Endothelial cell of umbilical vein (primary cell): Measurements from ENCODE around the gene MECR. TPM values are rescaled to one million over a fixed set of nuclear protein-coding genes. Genes with fewer than 3 reads are reported as not detected.

Experiments used
- BruUV-seq: library from RNA; stranded (reverse); fragments of 400-500 nt; replicated peaks from 2 replicates; lab custom pipeline; 2021; lab: Mats Ljungman, UMichigan
- CTCF ChIA-PET: fragments of 300-600, 350-600 bp; sonication (Branson Sonifier 250); formaldehyde crosslinking; loops from one replicate; lab custom pipeline; 2021; ENCODE audit warnings: antibody characterized with exemption, inconsistent platforms; lab: Charles Lee
- POLR2A ChIA-PET: fragments of 300-600, 350-600 bp; sonication (Branson Sonifier 250); formaldehyde crosslinking; loops from one replicate; lab custom pipeline; 2021; ENCODE audit warnings: antibody characterized with exemption, inconsistent platforms; lab: Charles Lee
- DNase-seq: peaks from one replicate; pipeline ENCODE4 v3.0.0-alpha.2; 2011; ENCODE audit warnings: low read depth, low spot score
- FAIRE-seq: peaks from 2 replicates; lab custom pipeline; 2011; peaks lifted over from hg19 to GRCh38; lab: Jason Lieb, UNC
- H2AFZ ChIP-seq: 2 replicates; pipeline ENCODE4 v1.6.0; 2012; ENCODE audit warnings: low read depth, low read length, control low read depth, inconsistent platforms
- H3K27ac ChIP-seq: 2 replicates; pipeline ENCODE4 v1.5.1; 2011; ENCODE audit warnings: low read depth, mild to moderate bottlenecking, control low read depth, low read length, moderate library complexity; ENCODE audit not compliant: insufficient read depth
- H3K27me3 ChIP-seq, 2 experiments: 2 replicates each; pipeline versions ENCODE4 v1.6.0 to v1.6.1; 2011; ENCODE audit warnings: low read length in 2 of 2, mixed read lengths in 1 of 2; ENCODE audit not compliant: control insufficient read depth in 2 of 2, insufficient read depth in 2 of 2
- H3K36me3 ChIP-seq, 2 experiments: 2 replicates in 1 of 2; 3 replicates in 1 of 2; pipeline ENCODE4 v1.5.1; 2011; ENCODE audit warnings: low read length in 2 of 2, mild to moderate bottlenecking in 1 of 2, moderate library complexity in 1 of 2; ENCODE audit not compliant: control insufficient read depth in 2 of 2, insufficient read depth in 2 of 2; ENCODE audit errors: extremely low read depth in 1 of 2
- H3K4me1 ChIP-seq: 3 replicates; pipeline ENCODE4 v1.5.1; 2011; ENCODE audit warnings: mild to moderate bottlenecking, low read length; ENCODE audit not compliant: control insufficient read depth, insufficient read depth; ENCODE audit errors: extremely low read depth
- H3K4me2 ChIP-seq: 2 replicates; pipeline ENCODE4 v1.6.1; 2011; ENCODE audit warnings: low read length, control low read depth, mixed read lengths; ENCODE audit not compliant: insufficient read depth
- H3K4me3 ChIP-seq, 3 experiments: fragments of 200-600 bp in 1 of 3; sonication (generic), shearing (Covaris generic) in 1 of 3; replicated peaks in 1 of 3; 2 replicates each; pipeline ENCODE4 v1.5.1; 2011 to 2016; ENCODE audit warnings: control low read depth in 3 of 3, low read length in 3 of 3, mild to moderate bottlenecking in 2 of 3, inconsistent platforms in 1 of 3, low read depth in 1 of 3, moderate library complexity in 1 of 3; ENCODE audit not compliant: insufficient read depth in 1 of 3
- H3K79me2 ChIP-seq: 2 replicates; pipeline ENCODE4 v1.6.0; 2012; ENCODE audit warnings: low read length, inconsistent platforms; ENCODE audit not compliant: control insufficient read depth, insufficient read depth
- H3K9ac ChIP-seq: replicated peaks from 2 replicates; pipeline ENCODE3; 2011; ENCODE audit warnings: low read length, control low read depth; ENCODE audit not compliant: insufficient read depth; ENCODE audit errors: extremely low read depth
- H3K9me1 ChIP-seq: replicated peaks from 3 replicates; pipeline ENCODE4 v1.6.0; 2011; ENCODE audit warnings: mild to moderate bottlenecking, low read length; ENCODE audit not compliant: control insufficient read depth, insufficient read depth; ENCODE audit errors: extremely low read depth
- H3K9me3 ChIP-seq: replicated peaks from 2 replicates; pipeline ENCODE4 v1.5.1; 2012; ENCODE audit warnings: low read length, inconsistent platforms; ENCODE audit not compliant: control insufficient read depth, insufficient read depth
- H4K20me1 ChIP-seq: replicated peaks from 2 replicates; pipeline ENCODE3; 2011; ENCODE audit warnings: mild to moderate bottlenecking, low read length; ENCODE audit not compliant: control insufficient read depth, insufficient read depth; ENCODE audit errors: extremely low read depth
- CTCF ChIP-seq, 2 donors: IDR thresholded peaks; 1 replicate in 1 of 2; 2 replicates in 1 of 2; pipeline ENCODE4 v1.5.1; 2011; ENCODE audit warnings: low read length in 2 of 2, mild to moderate bottlenecking in 2 of 2, moderate library complexity in 2 of 2, control low read depth in 1 of 2, inconsistent platforms in 1 of 2, low read depth in 1 of 2; ENCODE audit not compliant: insufficient read depth in 1 of 2; ENCODE audit errors: extremely low read depth in 1 of 2
- EZH2 ChIP-seq: IDR thresholded peaks from 2 replicates; pipeline ENCODE4 v1.6.1; 2012; ENCODE audit warnings: borderline replicate concordance, low read depth, mild to moderate bottlenecking, moderate library complexity, low read length, inconsistent platforms; ENCODE audit not compliant: severe bottlenecking
- FOS ChIP-seq: IDR thresholded peaks from 2 replicates; pipeline ENCODE4 v1.6.1; 2011; ENCODE audit warnings: mild to moderate bottlenecking, low read length, moderate library complexity, borderline replicate concordance; ENCODE audit not compliant: insufficient read depth
- GATA2 ChIP-seq: IDR thresholded peaks from 2 replicates; pipeline ENCODE4 v1.7.0; 2011; ENCODE audit warnings: low read depth, mild to moderate bottlenecking, moderate library complexity, mixed read lengths, low read length; ENCODE audit not compliant: insufficient read length, insufficient read depth
- JUN ChIP-seq: IDR thresholded peaks from 2 replicates; pipeline ENCODE4 v1.6.1; 2011; ENCODE audit warnings: borderline replicate concordance, low read depth; ENCODE audit not compliant: insufficient read length, insufficient read depth
- MAX ChIP-seq: IDR thresholded peaks from 2 replicates; pipeline ENCODE4 v1.6.1; 2011; ENCODE audit not compliant: insufficient read depth, insufficient read length
- MYC ChIP-seq: IDR thresholded peaks from one replicate; pipeline ENCODE4 v1.6.1; 2011; ENCODE audit warnings: mild to moderate bottlenecking, low read depth, low read length
- POLR2A ChIP-seq: IDR thresholded peaks from 2 replicates; pipeline ENCODE4 v1.6.1; 2012; ENCODE audit warnings: low read depth, mild to moderate bottlenecking, control low read depth, low read length
- POLR2AphosphoS5 ChIP-seq: IDR thresholded peaks from 2 replicates; pipeline ENCODE4 v1.6.1; 2012; ENCODE audit warnings: low read depth, mild to moderate bottlenecking, control low read depth, low read length, moderate library complexity; ENCODE audit not compliant: insufficient read depth
- dilution Hi-C: fragments of 300-500 bp; cut with MboI; formaldehyde crosslinking; loops from one replicate; pipeline ENCODE4 v1.15.0; 2019; ENCODE audit warnings: low sequenced_read_pairs; ENCODE audit not compliant: extremely low pct_ligation_motif_present
- intact Hi-C: fragments of 100-400 bp; cut with micrococcal nuclease; formaldehyde crosslinking; loops from one replicate; pipeline ENCODE4 v1.10.0; 2022
- polyA plus RNA-seq, 4 experiments: library from polyadenylated mRNA; depleted of rRNA in 3 of 4; stranded (reverse) in 3 of 4; unstranded in 1 of 4; fragments of >200 nt; gene quantifications; 2 replicates each; pipeline versions ENCODE4 v1.2.1 to v1.2.3, GENCODE V29; 2011 to 2012; ENCODE audit warnings: missing spikeins in 1 of 4
- total RNA-seq: library from RNA; stranded (reverse); gene quantifications from 2 replicates; pipeline ENCODE4 v1.2.3, GENCODE V29; 2021

Gene MECR
- total and polyA plus RNA-seq, 2 donors (not counting 3 experiments of a cell fraction or from before 2014, with no cell fraction given), result 24.6 to 30.1 TPM

DNA sequence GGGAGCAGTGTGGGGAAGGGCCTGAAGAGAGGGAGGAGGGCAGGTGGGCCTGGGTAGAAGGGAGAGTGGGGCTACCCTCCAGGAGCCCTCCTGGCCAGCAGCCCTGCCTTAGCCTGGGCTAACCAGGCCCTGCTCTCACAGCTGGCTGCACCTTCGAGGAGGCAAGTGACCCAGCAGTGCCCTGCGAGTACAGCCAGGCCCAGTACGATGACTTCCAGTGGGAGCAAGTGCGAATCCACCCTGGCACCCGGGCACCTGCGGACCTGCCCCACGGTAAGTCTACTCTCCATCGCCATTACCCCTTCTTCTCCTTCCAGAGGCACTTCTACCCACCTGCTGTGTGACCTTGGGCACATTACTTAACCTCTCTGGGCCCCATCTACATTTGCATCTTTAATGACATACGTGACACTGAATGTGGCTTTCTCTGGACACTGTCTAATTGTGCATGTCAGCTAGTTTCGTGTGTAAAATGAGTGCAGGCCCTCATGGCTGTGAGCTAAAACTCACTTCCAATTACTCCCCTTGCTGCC lies 24.5 kb upstream of the MECR start:
- intact Hi-C loops, result no loop called here

More for the DNA sequence above, 24.5 kb upstream of the MECR start:
- FAIRE-seq (no peak), DNase-seq (no peak)
- Histone ChIP-seq H3K79me2 (no peaks in the 10 kb centered on the region), H3K9me1 (no peaks in the 10 kb centered on the region), H3K4me2 (no peak overlapping the region), H3K4me1 (peaks cover 2% of the 10 kb centered on the region), H3K9ac (no peak overlapping the region), H3K9me3 (no peaks in the 10 kb centered on the region), H2AFZ (no peak overlapping the region), H3K4me3 (no peak overlapping the region), H4K20me1 (no peaks in the 10 kb centered on the region), H3K27me3 (peaks cover under 1% of the 10 kb centered on the region in 2 experiments), H3K27ac (no peak overlapping the region), H3K36me3 (no peaks in the 10 kb centered on the region)
- no peak for TF ChIP-seq MYC
- TF ChIP-seq POLR2AphosphoS5, result no peak
- no peak for TF ChIP-seq MAX
- no peak for TF ChIP-seq POLR2A
- no peak for TF ChIP-seq GATA2
- TF ChIP-seq EZH2, result no peak
- TF ChIP-seq JUN, result no peak
- no peak for TF ChIP-seq FOS
- no peak for TF ChIP-seq CTCF (IDR thresholded peaks at IDR 0.05; ENCODE audit: extremely low read depth in 1 of 2, insufficient read depth in 1 of 2, low read depth in 1 of 2, low read length in 2 of 2)
- dilution Hi-C loops, result no loop called here
- ChIA-PET POLR2A (no interaction called here), CTCF (no interaction called here)
- BruUV-seq, result no TSS peak
